Rectal smooth muscle tissue (tissue), 1 donor: ENCODE data around the gene LHX5.

Experiments
- H3K27ac ChIP-seq: one replicate; pipeline ENCODE4 v1.7.0; 2013; ENCODE audit warnings: low read depth, low read length, inconsistent platforms
- H3K27me3 ChIP-seq: one replicate; pipeline ENCODE4 v1.7.0; 2013; ENCODE audit warnings: low read length; ENCODE audit not compliant: control insufficient read depth, insufficient read depth
- H3K36me3 ChIP-seq: one replicate; pipeline ENCODE4 v1.7.0; 2013; ENCODE audit warnings: low read length; ENCODE audit not compliant: control insufficient read depth, insufficient read depth
- H3K4me1 ChIP-seq: one replicate; pipeline ENCODE4 v1.7.0; 2013; ENCODE audit warnings: low read length; ENCODE audit not compliant: control insufficient read depth, insufficient read depth
- H3K4me3 ChIP-seq: one replicate; pipeline ENCODE4 v1.7.0; 2013; ENCODE audit warnings: low read length
- H3K9ac ChIP-seq: one replicate; pipeline ENCODE4 v1.7.0; 2013; ENCODE audit warnings: low read length

The LHX5 gene

DNA sequence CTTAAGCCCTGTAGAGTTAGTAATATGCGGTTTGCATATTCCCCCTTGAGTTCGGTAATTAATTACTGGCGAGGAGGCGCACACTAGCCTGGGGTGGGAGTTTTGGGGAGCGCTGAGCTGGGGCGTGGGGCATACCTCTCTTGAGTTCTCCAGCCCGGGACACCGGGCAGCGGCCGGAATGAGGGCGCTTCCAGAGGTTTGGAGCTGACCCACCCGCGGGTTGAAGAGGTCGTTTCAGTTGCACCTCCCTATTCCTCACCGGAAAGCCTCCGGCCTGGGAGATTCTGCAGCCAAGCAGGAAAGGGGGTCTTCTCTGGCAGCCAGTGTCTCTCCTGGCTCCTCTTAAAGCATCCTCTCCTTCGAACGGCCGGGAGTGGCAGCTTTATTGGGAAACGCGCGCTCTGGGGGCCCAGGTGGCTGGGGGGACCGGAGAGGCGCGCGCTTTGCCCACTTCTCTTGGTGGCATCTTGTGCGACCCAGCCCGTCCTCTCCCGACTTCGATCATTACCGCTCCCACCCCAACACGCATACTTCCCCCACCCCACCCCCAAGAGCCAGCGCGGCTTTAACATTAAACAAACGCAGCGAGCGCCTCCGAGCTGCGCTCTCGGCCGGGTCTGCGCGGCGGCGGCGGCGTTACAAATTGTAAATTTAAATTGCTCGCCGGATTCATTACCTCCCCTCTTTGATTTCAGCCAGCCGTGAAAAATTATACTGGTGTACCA lies 3.9 kb upstream of the LHX5 start:
- H3K36me3 ChIP-seq: no peaks in the 10 kb centered on the region
- peaks cover 34% of the 10 kb centered on the region for H3K27me3 ChIP-seq
- no peaks in the 10 kb centered on the region for H3K4me1 ChIP-seq
- no peak overlapping the region for H3K27ac ChIP-seq
- H3K4me3 ChIP-seq: no peak overlapping the region
- no peak overlapping the region for H3K9ac ChIP-seq

DNA sequence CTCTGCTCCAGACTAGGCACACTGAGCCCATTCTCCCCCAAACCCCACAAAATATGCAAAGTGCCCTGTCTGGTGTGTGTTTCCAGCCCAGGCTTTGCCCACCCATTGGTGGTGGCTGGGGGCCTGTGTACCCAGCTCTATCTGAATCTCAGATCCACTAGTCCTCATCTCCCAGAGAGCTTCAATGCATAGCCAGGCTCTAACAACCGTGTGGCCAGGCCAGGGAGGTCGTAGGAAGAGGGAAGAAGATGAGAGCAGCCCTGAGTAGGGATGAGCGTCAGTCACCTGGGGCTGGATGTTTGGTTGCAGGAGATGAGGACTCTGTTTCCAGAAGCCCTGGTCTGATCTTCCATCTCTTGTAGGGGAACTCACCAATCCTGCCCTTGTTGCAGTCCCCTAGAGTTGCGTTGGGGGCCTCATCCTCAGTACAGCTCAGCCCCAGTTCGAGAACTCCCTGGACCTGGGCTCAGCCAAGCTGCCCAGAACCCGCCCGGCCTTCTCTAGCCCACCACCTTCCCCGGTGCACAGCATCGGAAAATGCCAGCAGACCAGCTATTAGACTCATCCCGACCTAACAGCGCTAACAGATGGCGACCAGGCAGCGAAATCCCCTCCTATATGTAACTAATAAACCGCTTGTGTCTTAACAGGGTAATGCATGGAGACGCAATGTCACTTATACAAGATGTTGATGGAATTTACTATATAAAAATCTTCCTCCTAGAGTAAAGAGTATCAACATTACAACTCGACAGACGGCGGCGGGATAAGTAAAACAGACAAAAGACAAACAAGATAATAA lies 3.2 kb upstream of the LHX5 start:
- no peaks in the 10 kb centered on the region for H3K4me1 ChIP-seq
- no peak overlapping the region for H3K9ac ChIP-seq
- H3K27me3 ChIP-seq: peaks cover 36% of the 10 kb centered on the region
- no peak overlapping the region for H3K4me3 ChIP-seq
- no peaks in the 10 kb centered on the region for H3K36me3 ChIP-seq
- H3K27ac ChIP-seq: no peak overlapping the region

DNA sequence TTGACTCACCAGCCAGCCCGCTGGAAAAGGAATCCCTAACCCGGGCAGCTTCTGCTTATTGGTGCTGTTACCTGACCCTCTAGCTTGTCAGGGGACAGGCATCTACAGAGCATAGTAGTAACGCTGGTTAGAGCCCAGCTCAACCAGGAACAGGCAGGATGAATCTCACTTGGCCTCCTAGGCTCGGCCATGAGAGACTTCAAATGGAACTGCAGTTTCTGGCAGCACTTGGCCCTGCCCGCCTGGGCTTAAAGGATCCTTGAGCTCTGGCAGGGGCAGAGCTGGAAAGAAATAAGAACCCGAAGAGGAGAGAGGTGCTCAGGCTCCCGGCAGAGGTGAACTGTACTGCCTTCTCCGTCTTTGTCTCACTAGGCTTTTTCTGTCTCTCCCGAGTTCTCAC lies 2.3 kb upstream of the LHX5 start:
- Histone ChIP-seq H3K9ac (no peak overlapping the region), H3K27me3 (peaks cover 30% of the 10 kb centered on the region), H3K4me1 (no peaks in the 10 kb centered on the region), H3K36me3 (no peaks in the 10 kb centered on the region), H3K27ac (no peak overlapping the region), H3K4me3 (no peak overlapping the region)

DNA sequence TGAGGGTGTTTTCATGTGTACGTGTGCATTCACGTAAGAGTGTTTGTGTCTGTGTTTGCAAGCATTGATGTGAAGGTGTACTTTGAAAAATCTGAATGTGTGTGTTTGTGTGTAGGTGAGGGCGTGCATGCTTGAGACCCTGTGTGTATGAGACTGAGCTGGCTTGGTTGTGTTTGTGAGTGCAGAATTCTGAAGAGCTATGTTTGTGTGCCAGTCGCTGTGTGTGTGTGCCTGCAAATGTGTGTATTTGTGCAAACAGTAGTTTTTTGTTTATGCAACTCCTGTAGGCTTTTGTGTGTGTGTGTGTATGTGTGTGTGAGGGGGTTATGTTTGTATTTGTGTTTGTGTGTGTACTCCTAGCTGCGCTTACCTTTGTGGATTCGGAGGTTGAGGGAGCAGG lies 1.7 kb upstream of the LHX5 start:
- Histone ChIP-seq H3K27ac (no peak overlapping the region), H3K27me3 (peaks cover 32% of the 10 kb centered on the region), H3K4me3 (no peak overlapping the region), H3K36me3 (no peaks in the 10 kb centered on the region), H3K4me1 (no peaks in the 10 kb centered on the region), H3K9ac (no peak overlapping the region)

DNA sequence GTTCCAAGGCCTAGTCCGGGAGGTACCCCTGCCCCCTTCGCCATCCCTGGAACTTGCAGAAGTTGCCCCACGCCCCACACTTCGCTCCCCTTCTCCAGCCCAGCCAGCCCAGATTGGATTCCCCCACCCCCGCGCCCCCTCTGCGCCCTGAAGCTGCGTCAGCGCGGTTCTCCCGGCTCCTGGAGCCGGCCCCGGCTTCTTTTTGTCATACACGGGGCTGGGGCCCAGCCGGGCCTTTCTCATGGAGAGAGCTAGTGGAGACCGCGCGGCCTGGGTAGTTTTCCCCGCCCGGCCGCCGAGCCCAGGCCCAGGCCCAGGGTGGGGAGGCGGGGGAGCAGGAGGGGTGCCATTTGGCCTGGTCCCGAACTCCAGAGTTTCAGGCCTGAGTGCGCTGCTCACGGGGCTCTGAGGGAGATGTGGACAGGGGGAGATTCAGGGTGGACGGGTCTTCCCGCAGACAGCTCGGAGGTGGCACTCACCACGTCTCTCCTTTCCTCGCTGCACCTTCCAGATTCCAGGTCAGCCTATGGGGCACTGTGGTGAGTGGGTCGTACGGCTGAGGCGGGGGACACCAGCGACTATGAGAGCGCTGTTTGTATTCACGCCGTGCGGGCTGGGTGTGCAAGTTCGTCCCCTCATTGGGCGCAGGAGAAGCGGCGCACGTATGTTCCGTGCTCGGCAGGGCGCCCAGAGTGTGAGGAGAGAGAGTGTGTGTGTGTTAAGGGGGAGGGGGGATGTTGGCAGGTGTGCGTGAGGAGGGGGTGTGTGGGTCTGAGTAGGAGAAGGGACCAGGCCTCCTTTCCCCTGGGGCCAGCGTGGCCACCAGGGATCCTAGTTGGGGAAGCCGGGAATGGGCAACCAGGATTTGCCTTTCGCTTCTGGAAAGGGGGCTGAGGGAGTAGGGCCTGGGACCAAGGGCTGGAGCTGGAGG lies 785 bp upstream of the LHX5 start:
- Histone ChIP-seq H3K4me1 (no peaks in the 10 kb centered on the region), H3K27ac (no peak overlapping the region), H3K9ac (no peak overlapping the region), H3K4me3 (no peak overlapping the region), H3K36me3 (no peaks in the 10 kb centered on the region), H3K27me3 (peaks cover 35% of the 10 kb centered on the region)

DNA sequence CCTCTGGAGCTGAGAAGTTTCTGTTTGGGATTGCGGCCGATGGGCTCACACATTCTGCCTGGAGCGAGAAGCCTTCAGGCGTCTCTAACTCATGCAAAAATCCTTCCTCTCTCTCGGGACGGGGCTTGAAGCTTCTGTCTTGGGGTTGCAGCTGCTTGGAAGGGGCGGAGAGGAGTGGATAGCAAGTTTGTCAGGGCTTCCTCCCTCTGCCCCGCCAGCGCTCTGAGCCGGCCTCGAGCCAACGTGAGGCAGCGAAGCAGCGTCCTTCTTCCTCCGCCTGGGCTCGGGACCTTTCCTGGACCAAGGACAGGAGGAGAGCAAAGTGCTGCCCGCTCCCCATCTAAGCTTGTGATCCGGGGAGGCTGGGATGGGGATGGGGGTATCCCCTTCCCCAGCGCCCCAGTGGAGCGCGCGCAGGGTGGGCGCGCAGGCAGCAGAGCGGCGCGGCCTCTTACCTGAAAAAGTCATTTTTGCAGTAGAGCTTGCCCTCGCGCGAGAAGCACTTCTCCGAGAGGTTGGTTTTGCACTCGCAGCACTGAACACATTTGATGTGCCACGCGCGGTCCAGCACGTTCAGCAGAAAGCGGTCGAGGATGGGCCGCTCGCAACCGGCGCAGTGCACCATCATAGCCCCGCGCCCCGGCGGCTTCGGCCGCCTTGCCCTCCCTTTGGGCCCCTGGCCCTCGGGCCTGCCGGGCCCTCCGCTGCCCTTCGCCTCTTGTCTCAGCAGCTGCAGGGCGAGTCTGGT lies 626 bp downstream of the LHX5 start:
- no peak overlapping the region for H3K27ac ChIP-seq
- no peak overlapping the region for H3K4me3 ChIP-seq
- H3K36me3 ChIP-seq: no peaks in the 10 kb centered on the region
- H3K4me1 ChIP-seq: no peaks in the 10 kb centered on the region
- no peak overlapping the region for H3K9ac ChIP-seq
- H3K27me3 ChIP-seq: peaks cover 45% of the 10 kb centered on the region

DNA sequence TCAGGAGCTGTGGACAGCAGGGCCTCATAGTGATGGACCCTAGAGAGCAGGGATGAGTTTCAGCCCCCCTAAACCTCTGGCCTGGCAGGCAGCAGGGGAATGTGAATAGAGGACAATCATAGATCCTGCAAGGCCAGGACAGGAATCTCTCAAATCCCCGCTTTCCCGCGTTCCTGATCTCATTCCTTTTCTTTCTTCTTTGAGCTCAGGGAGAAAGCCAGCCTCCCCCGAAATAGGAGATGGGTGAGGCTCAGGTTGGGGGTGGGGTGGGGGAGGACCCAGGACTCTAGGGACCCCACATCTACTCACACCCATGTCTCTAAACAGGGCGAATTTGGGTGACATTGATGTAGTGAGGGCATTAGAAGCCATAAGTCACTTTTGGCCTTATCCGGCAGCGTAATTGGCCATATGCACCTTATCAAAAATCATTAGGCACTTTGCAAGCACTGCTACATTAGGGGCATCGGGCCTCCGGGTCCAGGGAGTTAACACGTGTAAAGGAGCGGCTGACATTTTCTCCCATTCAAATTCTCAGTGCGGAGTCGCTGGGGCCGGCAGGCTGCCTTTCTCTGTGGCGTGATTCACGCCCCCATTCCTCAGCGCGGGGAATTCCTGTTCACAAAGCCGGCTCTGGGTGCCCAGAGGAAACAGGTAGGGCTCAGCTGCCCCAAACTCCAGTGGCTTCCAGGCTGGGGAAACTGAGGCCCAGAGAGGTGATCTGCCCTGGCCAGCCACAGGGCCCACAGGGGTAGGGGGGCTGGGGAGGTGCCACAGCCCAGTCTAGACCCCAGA lies 1.5 kb downstream of the LHX5 start:
- no peak overlapping the region for H3K27ac ChIP-seq
- no peaks in the 10 kb centered on the region for H3K36me3 ChIP-seq
- no peak overlapping the region for H3K4me3 ChIP-seq
- peaks cover 54% of the 10 kb centered on the region for H3K27me3 ChIP-seq
- H3K4me1 ChIP-seq: no peaks in the 10 kb centered on the region
- no peak overlapping the region for H3K9ac ChIP-seq

DNA sequence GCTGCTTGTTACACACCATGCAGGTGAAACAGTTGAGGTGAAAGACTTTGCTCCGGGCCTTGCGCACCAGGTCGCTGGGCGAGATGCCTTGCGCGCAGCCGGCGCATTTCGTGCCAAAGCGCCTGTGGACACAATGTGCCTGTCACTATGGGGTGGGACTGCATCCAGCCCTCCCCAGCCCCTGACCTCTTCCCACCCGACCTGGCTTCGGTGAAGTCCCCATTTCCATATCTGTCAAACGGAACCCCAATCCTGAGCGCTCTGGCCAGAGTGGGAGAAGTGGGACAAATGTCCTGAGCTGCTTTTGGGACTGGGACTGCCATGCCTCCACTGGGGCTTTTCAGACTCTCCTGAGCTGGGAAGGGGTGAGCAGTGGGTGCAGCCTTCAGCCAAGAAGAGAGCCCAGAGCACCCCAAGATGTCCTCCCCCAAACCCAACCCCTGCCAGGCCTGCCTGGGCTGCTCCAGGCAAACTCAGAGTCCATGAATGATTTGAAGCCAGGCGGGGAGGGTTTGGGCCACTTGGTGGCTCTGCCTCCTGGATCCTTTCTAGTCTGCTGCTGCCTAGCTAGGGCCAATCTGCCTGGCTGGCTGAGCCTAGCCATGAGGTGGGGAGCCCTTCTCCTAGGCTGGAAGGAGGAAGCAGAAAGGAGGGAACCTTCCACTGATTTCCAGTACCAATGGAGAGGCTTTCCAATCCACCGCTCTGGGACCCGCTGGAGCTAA lies 2.3 kb downstream of the LHX5 start:
- Histone ChIP-seq H3K36me3 (no peaks in the 10 kb centered on the region), H3K4me1 (no peaks in the 10 kb centered on the region), H3K27me3 (peaks cover 61% of the 10 kb centered on the region), H3K27ac (no peak overlapping the region), H3K4me3 (no peak overlapping the region), H3K9ac (no peak overlapping the region)

DNA sequence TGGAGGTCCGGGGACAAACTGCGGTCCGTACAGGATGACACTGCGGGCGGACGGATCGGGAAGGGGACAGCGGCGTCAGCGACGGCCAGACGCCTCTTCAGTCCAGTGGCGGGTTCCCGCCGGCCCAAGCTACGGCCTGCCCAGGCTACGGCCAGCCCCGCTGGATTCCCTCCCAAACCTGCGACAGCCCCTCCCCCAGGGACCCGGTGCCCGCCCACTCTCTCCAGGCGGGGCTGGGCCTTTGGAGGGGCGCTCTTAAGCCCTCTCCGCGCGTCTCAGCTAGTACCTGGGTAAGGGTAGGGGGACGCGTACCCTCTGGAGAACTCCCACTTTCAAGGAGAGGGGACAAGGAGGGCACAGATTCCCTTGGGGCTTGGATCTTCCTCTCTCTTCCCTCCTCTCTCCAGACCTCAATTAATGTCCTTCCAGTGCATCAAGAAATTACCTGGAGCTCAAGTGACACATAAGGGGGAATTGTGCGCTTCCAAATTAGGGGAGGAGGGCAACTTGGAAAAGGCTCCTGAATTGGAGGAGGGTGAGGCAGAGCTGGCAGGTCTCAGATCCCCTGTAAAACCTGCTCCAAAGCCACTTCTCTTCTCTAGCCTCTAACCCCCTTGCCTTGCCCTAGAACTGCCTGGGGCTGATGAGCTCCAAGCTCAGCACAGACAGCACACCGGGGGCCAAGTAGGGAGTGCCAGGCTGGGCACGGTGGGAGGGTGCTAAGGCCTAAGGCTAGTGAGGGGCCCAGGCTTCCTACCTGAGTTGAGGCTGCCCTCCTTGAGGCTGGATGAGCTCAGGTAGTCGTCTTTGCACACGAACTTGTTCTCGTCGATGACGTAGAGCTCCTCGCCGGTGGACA lies 3.1 kb downstream of the LHX5 start:
- Histone ChIP-seq H3K27me3 (peaks cover 66% of the 10 kb centered on the region), H3K4me1 (no peaks in the 10 kb centered on the region), H3K27ac (no peak overlapping the region), H3K4me3 (no peak overlapping the region), H3K9ac (no peak overlapping the region), H3K36me3 (no peaks in the 10 kb centered on the region)

DNA sequence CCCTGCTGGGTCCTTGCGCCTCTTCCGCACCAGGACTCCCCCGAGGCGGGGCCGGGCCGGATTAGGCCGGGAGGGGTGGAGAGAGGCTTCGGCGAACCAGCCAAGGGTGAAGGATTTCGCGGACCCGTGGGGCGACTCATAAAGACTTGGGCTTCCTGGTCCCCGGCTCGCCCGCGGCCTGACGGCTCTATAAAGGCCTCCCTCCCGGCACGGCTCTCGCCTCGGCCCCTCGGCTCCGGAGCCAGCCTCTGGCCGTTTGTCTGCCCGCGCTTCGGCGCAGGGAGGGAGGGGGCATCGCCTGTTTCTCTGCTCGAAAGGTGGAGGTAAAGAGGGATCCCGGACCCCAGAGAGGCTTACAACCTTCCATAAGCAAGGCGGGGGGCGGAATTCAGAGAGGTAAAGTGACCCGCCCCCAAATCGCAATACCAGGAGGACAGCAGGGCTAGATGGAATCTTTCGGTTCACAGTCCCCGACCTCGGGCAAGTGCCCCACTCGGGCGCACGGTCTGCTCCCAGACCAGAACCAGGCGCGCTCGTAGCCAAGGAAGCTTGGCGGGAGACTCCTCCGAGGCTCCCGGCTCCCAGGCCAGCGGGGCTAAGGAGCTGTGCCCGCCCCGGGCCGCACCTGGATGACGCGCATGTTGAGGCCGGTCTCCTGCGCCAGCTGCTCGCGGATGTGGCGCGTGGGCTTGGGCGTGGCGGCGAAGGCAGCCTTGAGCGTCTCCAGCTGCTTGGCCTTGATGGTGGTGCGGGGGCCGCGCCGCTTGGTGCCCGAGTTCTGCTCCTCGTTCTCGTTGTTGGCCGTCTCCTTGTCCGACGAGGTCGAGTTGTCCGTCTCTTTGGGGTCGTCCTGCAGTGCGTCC lies 3.9 kb downstream of the LHX5 start:
- Histone ChIP-seq H3K4me3 (peak overlapping the region; percentile 27), H3K27me3 (peaks cover 68% of the 10 kb centered on the region), H3K36me3 (no peaks in the 10 kb centered on the region), H3K27ac (no peak overlapping the region), H3K9ac (no peak overlapping the region), H3K4me1 (no peaks in the 10 kb centered on the region)
